MM.1S (cell line): ENCODE data around the gene PEX26.
"Not testable (repeated sequence)": the region's sequence is repeated elsewhere in the genome, so short reads cannot be mapped to it uniquely, and the experiment has no call there.

Experiments used
- DNase-seq: peaks from one replicate; pipeline ENCODE4 v3.0.0-alpha.2; 2015
- H2AFZ ChIP-seq: fragments of 300-600 bp; sonication (generic); 2 replicates; pipeline ENCODE4 v1.6.0; 2016; ENCODE audit warnings: antibody characterized with exemption, low read length
- H3F3A ChIP-seq: fragments of 300-600 bp; sonication (generic); 2 replicates; pipeline ENCODE4 v1.6.1; 2016; ENCODE audit warnings: mild to moderate bottlenecking, antibody characterized with exemption, low read length, moderate library complexity, mixed read lengths; ENCODE audit not compliant: insufficient read depth
- H3K27ac ChIP-seq: fragments of 300-600 bp; sonication (generic); 2 replicates; pipeline ENCODE4 v1.5.1; 2016; ENCODE audit warnings: mild to moderate bottlenecking, low read length
- H3K27me3 ChIP-seq: fragments of 300-600 bp; sonication (generic); replicated peaks from 2 replicates; pipeline ENCODE4 v1.6.0; 2016; ENCODE audit warnings: low read length; ENCODE audit not compliant: insufficient read depth
- H3K36me3 ChIP-seq: fragments of 300-600 bp; sonication (generic); replicated peaks from 2 replicates; pipeline ENCODE4 v1.6.1; 2016; ENCODE audit warnings: mild to moderate bottlenecking, low read length, mixed read lengths; ENCODE audit not compliant: insufficient read depth
- H3K4me1 ChIP-seq: fragments of 300-600 bp; sonication (generic); 2 replicates; pipeline ENCODE4 v1.6.1; 2016; ENCODE audit warnings: low read length, mixed read lengths
- H3K4me2 ChIP-seq: fragments of 300-600 bp; sonication (generic); 2 replicates; pipeline ENCODE4 v1.6.0; 2016; ENCODE audit warnings: low read depth, low read length
- H3K4me3 ChIP-seq: fragments of 300-600 bp; sonication (generic); 2 replicates; pipeline ENCODE4 v1.5.1; 2016; ENCODE audit warnings: low read length, mixed read lengths
- H3K79me2 ChIP-seq: fragments of 300-600 bp; sonication (generic); 2 replicates; pipeline ENCODE4 v1.6.1; 2016; ENCODE audit warnings: mixed run types, low read length, mixed read lengths
- H3K9ac ChIP-seq: fragments of 300-600 bp; sonication (generic); 2 replicates; pipeline ENCODE4 v1.6.1; 2016; ENCODE audit warnings: low read length, mixed read lengths
- H3K9me2 ChIP-seq: fragments of 300-600 bp; sonication (generic); replicated peaks from 2 replicates; pipeline ENCODE4 v1.6.1; 2016; ENCODE audit warnings: mild to moderate bottlenecking, low read length, mixed read lengths; ENCODE audit not compliant: insufficient read depth
- H3K9me3 ChIP-seq: fragments of 300-600 bp; sonication (generic); replicated peaks from 2 replicates; pipeline ENCODE4 v1.6.1; 2016; ENCODE audit warnings: mild to moderate bottlenecking, low read length, mixed read lengths; ENCODE audit not compliant: insufficient read depth
- H4K20me1 ChIP-seq: fragments of 300-600 bp; sonication (generic); 2 replicates; pipeline ENCODE4 v1.6.1; 2016; ENCODE audit warnings: mild to moderate bottlenecking, low read length, moderate library complexity, mixed read lengths; ENCODE audit not compliant: insufficient read depth
- EZH2 ChIP-seq: fragments of 300-600 bp; sonication (generic); optimal IDR thresholded peaks from 2 replicates; pipeline ENCODE3; 2017; ENCODE audit warnings: low read depth, mild to moderate bottlenecking, antibody characterized with exemption, low read length, mixed read lengths
- EZH2phosphoT487 ChIP-seq: fragments of 300-600 bp; sonication (generic); IDR thresholded peaks from 2 replicates; pipeline ENCODE4 v1.6.1; 2018; ENCODE audit warnings: antibody characterized with exemption, low read length
- TF ChIP-seq, protein P1 (sequence below): fragments of 300-600 bp; sonication (generic); IDR thresholded peaks from 2 replicates; pipeline ENCODE4 v1.5.1; 2016; ENCODE audit warnings: antibody characterized with exemption, low read length, mixed read lengths

Gene PEX26

DNA sequence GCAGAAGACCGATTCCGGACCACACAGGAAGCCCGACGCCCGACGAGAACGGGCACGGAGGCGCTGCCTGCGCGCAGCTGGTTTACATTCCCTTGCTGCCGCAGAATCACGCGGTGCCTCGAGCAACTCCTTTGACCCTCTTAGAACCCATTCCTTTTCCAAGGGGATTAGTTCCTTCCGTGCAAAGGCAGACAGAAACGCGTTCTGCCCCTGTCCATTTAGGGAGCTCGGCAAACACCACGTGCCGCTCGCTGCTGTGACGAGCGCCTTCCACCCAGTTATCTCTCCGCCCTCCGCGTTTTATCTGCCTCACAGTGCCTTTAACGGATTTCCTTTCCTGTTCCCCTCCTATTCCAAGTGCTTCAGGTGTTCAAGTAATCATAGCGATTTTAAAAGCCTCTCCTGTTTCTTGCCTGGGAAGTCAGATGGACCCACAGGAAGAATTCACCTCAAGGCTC, 29.3 kb upstream of the PEX26 start:
- Histone ChIP-seq H3K4me3 (no peak overlapping the region), H3K27ac (no peak overlapping the region), H3K9me3 (no peaks in the 10 kb centered on the region), H3K27me3 (no peaks in the 10 kb centered on the region), H3K79me2 (no peaks in the 10 kb centered on the region), H3F3A (no peaks in the 10 kb centered on the region), H2AFZ (no peak overlapping the region), H3K36me3 (no peaks in the 10 kb centered on the region), H3K4me2 (no peak overlapping the region), H4K20me1 (no peaks in the 10 kb centered on the region), H3K9me2 (no peaks in the 10 kb centered on the region), H3K4me1 (no peaks in the 10 kb centered on the region), H3K9ac (no peak overlapping the region)
- no peak for DNase-seq
- TF ChIP-seq, protein P1, sequence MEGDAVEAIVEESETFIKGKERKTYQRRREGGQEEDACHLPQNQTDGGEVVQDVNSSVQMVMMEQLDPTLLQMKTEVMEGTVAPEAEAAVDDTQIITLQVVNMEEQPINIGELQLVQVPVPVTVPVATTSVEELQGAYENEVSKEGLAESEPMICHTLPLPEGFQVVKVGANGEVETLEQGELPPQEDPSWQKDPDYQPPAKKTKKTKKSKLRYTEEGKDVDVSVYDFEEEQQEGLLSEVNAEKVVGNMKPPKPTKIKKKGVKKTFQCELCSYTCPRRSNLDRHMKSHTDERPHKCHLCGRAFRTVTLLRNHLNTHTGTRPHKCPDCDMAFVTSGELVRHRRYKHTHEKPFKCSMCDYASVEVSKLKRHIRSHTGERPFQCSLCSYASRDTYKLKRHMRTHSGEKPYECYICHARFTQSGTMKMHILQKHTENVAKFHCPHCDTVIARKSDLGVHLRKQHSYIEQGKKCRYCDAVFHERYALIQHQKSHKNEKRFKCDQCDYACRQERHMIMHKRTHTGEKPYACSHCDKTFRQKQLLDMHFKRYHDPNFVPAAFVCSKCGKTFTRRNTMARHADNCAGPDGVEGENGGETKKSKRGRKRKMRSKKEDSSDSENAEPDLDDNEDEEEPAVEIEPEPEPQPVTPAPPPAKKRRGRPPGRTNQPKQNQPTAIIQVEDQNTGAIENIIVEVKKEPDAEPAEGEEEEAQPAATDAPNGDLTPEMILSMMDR = no peak
- no peak for TF ChIP-seq EZH2
- no peak for TF ChIP-seq EZH2phosphoT487

DNA sequence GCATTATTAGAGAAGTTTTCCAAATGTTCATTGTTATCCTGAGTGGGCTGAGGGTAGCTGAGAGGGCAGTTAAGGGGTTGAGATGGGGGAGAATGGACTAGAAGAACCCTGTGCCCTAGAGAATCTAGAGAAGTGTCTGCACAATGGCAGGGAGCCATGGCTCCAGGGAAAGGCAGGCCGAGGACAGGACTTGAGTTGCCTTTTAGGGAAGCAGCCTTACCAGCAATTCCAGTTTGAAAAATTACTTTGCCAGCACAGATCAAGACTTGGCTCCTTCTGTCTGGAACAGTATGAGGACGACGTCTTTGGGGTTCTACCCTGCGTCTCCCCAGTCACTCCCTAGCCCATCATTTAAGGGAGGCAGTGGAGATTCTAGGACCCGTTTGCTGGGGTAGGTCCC, 27.7 kb upstream of the PEX26 start:
- Histone ChIP-seq H3K9me2 (no peaks in the 10 kb centered on the region), H3K4me2 (no peak overlapping the region), H3K9ac (no peak overlapping the region), H3K27ac (no peak overlapping the region), H3K79me2 (no peaks in the 10 kb centered on the region), H3K4me3 (no peak overlapping the region), H3F3A (no peaks in the 10 kb centered on the region), H3K4me1 (no peaks in the 10 kb centered on the region), H4K20me1 (no peaks in the 10 kb centered on the region), H2AFZ (no peak overlapping the region), H3K9me3 (no peaks in the 10 kb centered on the region), H3K27me3 (no peaks in the 10 kb centered on the region), H3K36me3 (no peaks in the 10 kb centered on the region)
- TF ChIP-seq, protein P1 = no peak
- TF ChIP-seq EZH2 (no peak), EZH2phosphoT487 (no peak)
- no peak for DNase-seq

DNA sequence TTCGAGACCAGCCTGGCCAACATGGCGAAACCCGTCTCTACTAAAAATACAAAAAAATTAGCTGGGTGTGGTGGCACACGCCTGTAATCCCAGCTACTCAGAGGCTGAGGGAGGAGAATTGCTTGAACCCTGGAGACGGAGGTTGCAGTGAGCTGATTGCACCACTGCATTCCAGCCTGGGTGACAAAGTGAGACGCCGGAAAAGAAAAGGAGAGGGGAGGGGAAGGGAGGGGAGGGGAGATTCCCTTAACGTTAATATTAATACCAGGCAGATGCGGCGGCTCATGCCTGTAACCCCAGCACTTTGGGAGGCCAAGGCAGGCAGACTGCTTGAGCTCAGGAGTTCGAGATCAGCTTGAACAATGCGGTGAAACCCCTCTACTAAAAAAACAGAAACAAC, 26.7 kb upstream of the PEX26 start:
- not testable (repeated sequence) for DNase-seq, H3K36me3 ChIP-seq, H4K20me1 ChIP-seq, H3K9me3 ChIP-seq, H3K4me2 ChIP-seq, H3K27me3 ChIP-seq, H3K79me2 ChIP-seq, H3K27ac ChIP-seq, H3K4me3 ChIP-seq, H3K9ac ChIP-seq, H3K9me2 ChIP-seq, H2AFZ ChIP-seq, H3K4me1 ChIP-seq, H3F3A ChIP-seq

DNA sequence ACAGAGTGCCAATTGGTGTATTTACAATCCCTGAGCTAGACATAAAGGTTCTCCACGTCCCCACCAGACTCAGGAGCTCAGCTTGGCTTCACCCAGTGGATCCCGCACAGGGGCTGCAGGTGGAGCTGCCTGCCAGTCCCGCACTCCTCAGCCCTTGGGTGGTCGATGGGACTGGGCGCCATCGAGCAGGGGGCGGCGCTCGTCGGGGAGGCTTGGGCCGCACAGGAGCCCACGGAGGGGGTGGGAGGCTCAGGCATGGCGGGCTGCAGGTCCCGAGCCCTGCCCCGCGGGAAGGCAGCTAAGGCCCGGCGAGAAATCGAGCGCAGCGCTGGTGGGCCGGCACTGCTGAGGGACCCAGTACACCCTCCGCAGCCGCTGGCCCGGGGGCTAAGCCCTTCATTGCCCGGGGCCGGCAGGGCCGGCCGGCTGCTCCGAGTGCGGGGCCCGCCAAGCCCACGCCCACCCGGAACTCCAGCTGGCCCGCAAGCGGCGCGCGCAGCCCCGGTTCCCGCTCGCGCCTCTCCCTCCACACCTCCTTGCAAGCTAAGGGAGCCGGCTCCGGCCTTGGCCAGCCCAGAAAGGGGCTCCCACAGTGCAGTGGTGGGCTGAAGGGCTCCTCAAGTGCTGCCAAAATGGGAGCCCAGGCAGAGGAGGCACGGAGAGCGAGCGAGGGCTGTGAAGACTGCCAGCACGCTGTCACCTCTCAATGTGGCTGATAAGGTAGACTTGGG, 24.4 kb upstream of the PEX26 start:
- not testable (repeated sequence) for DNase-seq, H3K9me3 ChIP-seq, H3K27ac ChIP-seq

More for the DNA sequence above, 24.4 kb upstream of the PEX26 start:
- not testable (repeated sequence) for H3K4me2 ChIP-seq, H4K20me1 ChIP-seq, H3K9ac ChIP-seq, H3K4me3 ChIP-seq, H3K36me3 ChIP-seq, H3K9me2 ChIP-seq, H3K79me2 ChIP-seq, H3K27me3 ChIP-seq, H2AFZ ChIP-seq
- peaks cover 24% of the 10 kb centered on the region for H3K4me1 ChIP-seq
- H3F3A ChIP-seq = peaks cover 20% of the 10 kb centered on the region
